ENCODE results near the gene RAC2.
"Not testable (repeated sequence)": the region's sequence is repeated elsewhere in the genome, so short reads cannot be mapped to it uniquely, and the experiment has no call there.

The RAC2 gene

GRCh38 chr22:37201443-37201820, 42.6 kb downstream of the RAC2 start:
- DNase-seq, result not testable (repeated sequence)

DNA sequence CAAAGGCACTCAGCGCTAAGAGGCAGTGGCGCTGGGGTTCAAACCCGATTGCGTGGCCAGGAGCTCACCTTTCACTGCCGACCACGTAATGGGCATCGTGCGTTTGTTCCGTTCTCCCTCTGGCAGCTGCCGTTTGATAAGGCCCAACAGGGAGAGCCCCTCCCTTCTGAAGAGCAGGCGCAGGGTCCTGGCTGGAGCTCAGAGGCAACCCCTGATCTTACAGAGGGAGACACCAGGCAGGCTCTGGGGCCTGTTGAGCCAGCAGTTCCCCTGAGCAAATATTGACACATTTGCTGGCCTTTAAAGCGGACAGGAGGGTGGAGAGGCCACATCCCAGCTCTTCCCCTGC, 44.3 kb downstream of the RAC2 start:
- peak; percentile 89 for DNase-seq

GRCh38 chr22:37199103-37199759, 44.8 kb downstream of the RAC2 start:
- DNase-seq, result peak; percentile 98

GRCh38 chr22:37198258-37199102, 45.6 kb downstream of the RAC2 start:
- DNase-seq, result peak; percentile 84

DNA sequence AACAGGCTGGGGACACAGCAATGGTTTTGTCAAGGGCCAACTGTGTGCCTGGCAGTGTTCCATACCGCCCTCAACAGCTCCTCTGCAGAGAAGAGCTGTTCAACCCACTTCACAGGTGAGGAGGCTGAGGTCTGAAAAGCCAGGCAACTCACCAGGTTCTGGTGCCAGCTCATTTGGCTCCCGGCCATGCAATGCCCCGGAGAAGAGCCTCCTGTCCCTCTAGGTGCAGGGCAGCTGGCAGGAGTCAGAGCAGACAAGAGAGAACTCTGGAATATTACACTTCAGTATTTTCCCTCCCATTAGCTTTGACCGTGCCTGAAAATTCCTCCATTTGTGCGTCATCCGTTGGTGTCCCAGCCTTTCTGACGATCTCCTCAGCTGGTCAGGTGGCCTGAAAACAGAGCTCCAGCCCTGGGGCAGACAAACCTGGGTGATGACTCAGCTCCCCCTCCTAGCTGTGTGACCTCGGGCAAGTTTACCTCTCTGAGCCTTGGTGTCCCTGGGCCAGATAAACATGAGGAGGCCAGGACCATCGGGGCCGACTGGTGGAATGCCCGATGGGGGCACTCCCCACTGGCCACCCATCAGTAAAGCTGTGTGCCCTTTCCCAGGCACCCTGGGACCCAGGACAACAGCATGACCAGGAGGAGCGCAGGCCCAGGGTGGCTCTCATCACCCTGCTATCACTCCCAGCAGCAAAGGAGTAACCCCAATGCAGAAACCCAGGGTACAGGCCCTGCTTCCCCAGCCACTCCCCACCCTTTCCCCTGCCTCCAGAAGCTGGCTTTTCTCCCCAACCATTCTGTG, 46.4 kb downstream of the RAC2 start:
- DNase-seq, result no peak

DNA sequence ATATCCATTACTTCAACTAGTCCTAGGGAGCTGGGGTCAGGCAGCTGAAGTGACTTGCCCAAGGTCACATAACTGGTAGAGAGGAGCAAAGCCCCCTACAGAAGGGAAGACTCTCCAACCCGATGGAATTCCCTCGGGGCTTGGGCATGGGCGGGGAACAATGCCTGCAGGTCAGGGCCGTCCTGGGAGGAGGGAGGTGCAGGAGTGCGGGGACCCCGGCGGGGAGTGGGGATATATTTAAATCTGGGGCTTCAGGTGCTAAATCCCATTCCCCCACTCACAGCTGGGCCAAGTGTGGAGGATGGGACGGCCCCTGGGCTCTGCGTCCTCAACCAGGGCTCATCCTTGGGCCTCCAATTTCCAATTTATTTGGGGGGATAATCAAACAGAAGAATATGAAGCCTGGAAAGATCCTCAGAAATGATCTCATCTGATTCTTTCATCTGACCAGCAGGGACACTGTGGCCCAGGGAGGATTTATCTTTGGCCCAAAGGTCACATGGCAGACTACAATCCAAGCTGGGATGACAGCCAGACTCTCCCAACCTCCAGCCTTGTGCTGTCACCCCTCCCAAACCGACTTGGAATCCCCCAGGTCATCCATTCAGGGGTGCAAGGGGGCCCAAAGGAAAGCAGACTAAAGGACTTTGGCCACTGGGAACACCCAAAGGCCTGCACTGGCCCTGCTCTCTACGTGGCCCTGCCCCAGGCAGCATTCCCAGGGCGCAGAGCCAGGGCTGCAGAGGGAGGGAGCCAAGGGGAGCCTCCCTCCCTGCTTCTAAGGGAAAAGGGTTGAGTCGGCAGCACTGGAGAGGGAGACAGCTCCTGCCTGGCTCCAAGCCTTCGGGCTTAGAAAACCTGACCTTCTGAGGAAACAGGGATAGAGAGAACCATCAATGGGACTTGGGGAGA, 47.3 kb downstream of the RAC2 start:
- no peak for DNase-seq

DNA sequence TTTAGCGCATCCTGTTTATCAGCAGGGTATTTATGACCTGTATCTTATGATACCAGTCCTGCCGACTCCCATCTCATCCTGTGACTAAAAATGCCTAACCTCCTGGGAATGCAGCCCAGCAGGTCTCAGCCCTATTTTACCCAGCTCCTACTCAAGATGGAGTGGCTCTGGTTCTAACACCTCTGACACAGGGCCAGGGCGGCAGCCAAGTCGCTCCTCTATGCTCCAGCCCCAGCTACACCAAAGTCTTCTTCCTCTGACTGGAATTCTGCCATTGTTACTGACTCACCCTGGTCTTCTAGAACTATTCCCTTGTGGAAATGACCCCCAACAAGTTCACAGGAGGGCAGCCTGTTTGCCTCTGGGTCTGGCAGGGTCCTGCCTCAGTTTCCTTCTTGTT, 48.1 kb downstream of the RAC2 start:
- no peak for DNase-seq

- no peak for DNase-seq
Measured at GRCh38 chr22:37194750-37195149, 49.3 kb downstream of the RAC2 start.

DNA sequence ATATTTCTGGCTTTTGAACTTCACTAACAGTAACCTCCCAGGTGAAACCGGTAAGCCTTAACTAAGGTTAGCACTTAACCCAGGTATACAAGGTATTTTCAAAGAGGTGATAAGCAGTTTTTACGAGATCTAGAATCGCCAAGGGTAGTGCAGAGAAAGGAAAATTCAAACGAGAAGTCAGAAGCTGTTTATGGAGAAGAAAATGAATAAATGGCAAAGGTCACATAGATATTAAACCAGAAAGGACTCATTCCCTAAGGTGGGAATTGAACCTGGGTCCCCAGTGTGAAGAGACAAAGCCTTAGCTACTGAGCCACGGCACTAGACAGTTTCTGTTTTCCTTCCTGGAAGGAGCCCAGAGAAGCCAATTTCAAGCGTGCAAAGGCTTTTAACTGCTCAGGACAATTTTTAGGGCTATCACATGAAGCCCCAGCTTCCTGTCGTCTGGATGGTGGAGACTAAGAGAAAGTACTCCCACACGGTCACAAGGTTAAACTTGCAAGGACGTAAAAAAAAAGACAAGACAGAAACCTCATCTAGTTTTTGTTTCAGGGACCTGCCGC, 50.4 kb downstream of the RAC2 start:
- peak; percentile 45 for DNase-seq

DNA sequence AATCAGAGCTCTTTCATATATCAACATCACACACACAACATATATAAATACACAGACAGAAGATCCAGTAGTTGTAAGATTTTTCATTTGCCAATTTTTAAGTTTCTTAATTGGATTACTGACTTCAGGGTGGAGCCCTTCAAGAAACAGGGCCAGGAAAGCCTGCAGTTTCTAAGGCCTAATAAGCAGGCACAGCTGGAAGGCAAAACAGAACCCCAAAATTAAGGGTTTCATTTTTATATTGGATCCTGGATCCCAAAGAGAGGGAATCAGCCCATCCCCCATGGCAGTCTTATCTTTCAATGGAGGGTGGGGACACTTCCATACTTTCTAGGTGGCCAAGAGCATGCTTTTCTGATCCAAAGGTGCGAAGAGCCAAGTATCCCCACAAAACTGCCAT, 51.3 kb downstream of the RAC2 start:
- DNase-seq, result no peak

DNA sequence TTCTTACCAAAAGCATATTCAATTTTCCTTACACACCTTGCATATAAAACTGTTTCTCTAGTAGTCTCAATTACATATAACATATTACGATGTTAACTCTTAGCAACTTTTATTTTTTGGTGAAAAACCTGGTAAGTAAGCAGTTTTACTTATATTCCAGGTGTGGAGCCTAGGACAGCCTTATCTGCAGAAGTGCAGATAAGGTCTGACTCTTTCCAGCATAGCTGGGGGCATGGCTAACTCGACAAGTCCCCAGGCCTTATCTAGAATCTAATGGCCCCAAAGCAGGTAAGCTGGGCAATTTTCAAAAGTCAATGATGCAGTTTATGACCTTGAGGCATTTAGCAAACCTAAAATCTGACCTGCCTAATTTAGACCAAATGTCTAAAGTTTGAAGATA, 51.9 kb downstream of the RAC2 start:
- no peak for DNase-seq

- DNase-seq, result no peak
Measured at GRCh38 chr22:37190262-37190780, 53.7 kb downstream of the RAC2 start.

DNA sequence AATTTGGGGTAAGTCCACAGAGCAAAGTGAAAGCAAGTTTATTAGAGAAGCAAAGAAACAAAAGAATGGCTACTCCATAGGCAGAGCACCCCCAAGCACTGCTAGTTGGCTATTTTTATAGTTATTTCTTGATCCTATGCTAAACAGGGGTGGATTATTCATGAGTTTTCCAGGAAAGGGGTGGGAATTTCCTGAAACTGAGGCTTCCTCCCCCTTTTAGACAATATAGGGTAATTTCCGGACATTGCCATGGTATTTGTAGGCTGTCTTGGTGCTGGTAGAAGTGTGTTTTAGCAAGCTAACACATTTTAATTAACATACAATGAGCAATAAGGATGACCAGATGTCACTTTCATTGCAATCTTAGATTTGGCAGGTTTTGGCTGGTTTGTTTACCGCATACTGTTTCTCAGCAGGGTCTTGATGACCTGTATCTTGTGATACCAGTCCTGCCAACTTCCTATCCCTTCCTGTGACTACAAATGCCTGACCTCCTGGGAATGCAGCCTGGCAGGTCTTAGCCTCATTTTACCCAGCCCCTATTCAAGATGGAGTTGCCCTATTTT, 55.1 kb downstream of the RAC2 start:
- DNase-seq, result no peak

GRCh38 chr22:37187891-37188761, 55.9 kb downstream of the RAC2 start, which contains the start of gene C1QTNF6:
Gene C1QTNF6 (minus strand): TSS chr22:37188247. CDS start chr22:37188213, 34 bp downstream.
- DNase-seq, result no peak

DNA sequence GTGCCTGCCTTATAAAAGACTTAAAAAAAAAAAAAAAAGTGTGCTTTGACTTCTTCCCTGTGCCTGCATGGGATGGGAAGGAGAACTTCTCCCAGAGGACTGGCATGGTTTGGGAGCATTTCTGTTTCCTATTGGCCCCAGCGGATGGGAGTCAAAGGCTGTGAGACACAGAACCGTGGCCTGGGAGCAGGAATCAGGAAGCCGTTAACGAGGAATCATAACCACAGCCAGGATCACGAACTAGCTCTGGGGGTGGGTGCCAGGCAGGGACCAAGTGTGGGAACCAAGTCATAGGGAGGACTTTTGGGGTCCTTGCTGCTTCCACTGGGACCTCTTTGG, 56.5 kb downstream of the RAC2 start:
- no peak for DNase-seq

DNA sequence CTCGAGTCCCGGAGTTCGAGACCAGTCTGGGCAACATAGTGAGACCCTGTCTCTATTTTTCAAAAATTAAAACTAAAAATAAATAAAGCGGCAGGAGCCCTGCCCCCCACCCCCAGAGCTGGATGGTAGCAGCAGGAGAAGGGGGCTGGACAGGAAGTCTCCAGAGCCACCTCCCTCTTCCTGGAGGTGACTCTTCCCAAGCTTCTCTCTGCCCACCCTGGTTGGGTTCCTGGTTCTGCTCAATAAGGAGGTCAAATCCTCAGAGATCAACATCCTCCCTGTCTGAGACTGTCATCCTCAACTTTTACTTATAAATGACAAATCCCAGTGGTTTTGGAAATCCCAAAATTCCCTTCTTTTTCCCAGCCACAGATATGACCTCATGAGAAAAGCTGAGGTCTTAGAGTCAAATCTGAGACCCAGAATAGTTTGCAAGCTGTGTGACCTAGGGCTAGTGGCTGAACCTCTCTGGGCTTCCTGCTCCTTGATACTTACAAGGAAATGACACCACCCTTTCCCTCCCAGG, 57.0 kb downstream of the RAC2 start:
- no peak for DNase-seq

- DNase-seq, result peak; percentile 97
Measured at GRCh38 chr22:37186228-37186996, 57.7 kb downstream of the RAC2 start.

- DNase-seq, result peak; percentile 87
Measured at GRCh38 chr22:37185646-37186227, 58.3 kb downstream of the RAC2 start.

Data from hematopoietic multipotent progenitor cell treated with erythropoietin and hydrocortisone succinate and interleukin-3 and kit ligand, for 8 days (in vitro differentiated cells).